Measurements from ENCODE around the gene PACSIN3. TPM values are rescaled to one million over a fixed set of nuclear protein-coding genes. Genes with fewer than 3 reads are reported as not detected.

Gene PACSIN3
- polyA plus RNA-seq, 2 of the 4 experiments (the other 2 are of a cell fraction) = 16.5 to 35.3 TPM

- H3K4me3 ChIP-seq = no peak overlapping the region
- WGBS (ENCODE audit: missing lambda C conversion rate) = 90% methylated on average over 6 of the region's 6 CpGs
- FAIRE-seq (no peak), DNase-seq (ENCODE audit: low read depth in 1 of 2, low spot score in 1 of 2) (no peak), ATAC-seq (no peak)
- peaks cover 19% of the 10 kb centered on the region for H3K4me1 ChIP-seq
- no peak overlapping the region for H3K4me2 ChIP-seq
- ChIA-PET POLR2A (interaction anchor here (2.1 kb wide), 1 partner anchor 33 kb away, joined by 7 read pairs; the partner anchor contains the start of gene DDB2), CTCF (interaction anchor here (1.2 to 10.8 kb wide), 11 partner anchors 7 to 178 kb away, joined by 3 to 173 read pairs (median 7); partner anchors contain the start of genes ACP2, NR1H3 and PACSIN3)
- H3K27ac ChIP-seq = no peak overlapping the region
- TF ChIP-seq, protein P1, sequence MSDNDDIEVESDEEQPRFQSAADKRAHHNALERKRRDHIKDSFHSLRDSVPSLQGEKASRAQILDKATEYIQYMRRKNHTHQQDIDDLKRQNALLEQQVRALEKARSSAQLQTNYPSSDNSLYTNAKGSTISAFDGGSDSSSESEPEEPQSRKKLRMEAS (IDR thresholded peaks at IDR 0.05) = no peak
- no peak for TF ChIP-seq FOXS1 (CRISPR knock-in tag; IDR thresholded peaks at IDR 0.05)
- TF ChIP-seq ZSCAN20 (CRISPR knock-in tag; IDR thresholded peaks at IDR 0.05) = no peak
- no peak for TF ChIP-seq CTCF (IDR thresholded peaks at IDR 0.05)
- no peak for TF ChIP-seq HEYL (CRISPR knock-in tag; IDR thresholded peaks at IDR 0.05)
- TF ChIP-seq ZNF302 (CRISPR knock-in tag; IDR thresholded peaks at IDR 0.05) = no peak
- no peak for TF ChIP-seq MAZ (IDR thresholded peaks at IDR 0.05; ENCODE audit: borderline replicate concordance, low read depth, low read length)
- TF ChIP-seq RCOR1 (IDR thresholded peaks at IDR 0.05; ENCODE audit: low read depth, low read length) = no peak
- no peak for TF ChIP-seq NR3C1 (IDR thresholded peaks at IDR 0.05)
- no peak for TF ChIP-seq BCL3 (IDR thresholded peaks at IDR 0.05)
- no peak for TF ChIP-seq POLR2AphosphoS2 (conservative IDR thresholded peaks at IDR 0.05; ENCODE audit: low read length)
- TF ChIP-seq, protein P2, sequence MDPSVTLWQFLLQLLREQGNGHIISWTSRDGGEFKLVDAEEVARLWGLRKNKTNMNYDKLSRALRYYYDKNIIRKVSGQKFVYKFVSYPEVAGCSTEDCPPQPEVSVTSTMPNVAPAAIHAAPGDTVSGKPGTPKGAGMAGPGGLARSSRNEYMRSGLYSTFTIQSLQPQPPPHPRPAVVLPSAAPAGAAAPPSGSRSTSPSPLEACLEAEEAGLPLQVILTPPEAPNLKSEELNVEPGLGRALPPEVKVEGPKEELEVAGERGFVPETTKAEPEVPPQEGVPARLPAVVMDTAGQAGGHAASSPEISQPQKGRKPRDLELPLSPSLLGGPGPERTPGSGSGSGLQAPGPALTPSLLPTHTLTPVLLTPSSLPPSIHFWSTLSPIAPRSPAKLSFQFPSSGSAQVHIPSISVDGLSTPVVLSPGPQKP (IDR thresholded peaks at IDR 0.05; ENCODE audit: low read depth, low read length) = no peak
- TF ChIP-seq, protein P3, sequence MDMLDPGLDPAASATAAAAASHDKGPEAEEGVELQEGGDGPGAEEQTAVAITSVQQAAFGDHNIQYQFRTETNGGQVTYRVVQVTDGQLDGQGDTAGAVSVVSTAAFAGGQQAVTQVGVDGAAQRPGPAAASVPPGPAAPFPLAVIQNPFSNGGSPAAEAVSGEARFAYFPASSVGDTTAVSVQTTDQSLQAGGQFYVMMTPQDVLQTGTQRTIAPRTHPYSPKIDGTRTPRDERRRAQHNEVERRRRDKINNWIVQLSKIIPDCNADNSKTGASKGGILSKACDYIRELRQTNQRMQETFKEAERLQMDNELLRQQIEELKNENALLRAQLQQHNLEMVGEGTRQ (IDR thresholded peaks at IDR 0.05) = no peak
- no peak for TF ChIP-seq HOXB13 (CRISPR knock-in tag; IDR thresholded peaks at IDR 0.05; ENCODE audit: low read depth)
- TF ChIP-seq FOSB (CRISPR knock-in tag; IDR thresholded peaks at IDR 0.05) = no peak
- no peak for TF ChIP-seq MAFK (IDR thresholded peaks at IDR 0.05; ENCODE audit: partially characterized antibody)
- TF ChIP-seq POLR2A (IDR thresholded peaks at IDR 0.05; ENCODE audit: low read length) = no peak
- no peaks in the 10 kb centered on the region for H3K9me3 ChIP-seq
These were observed 5.0 kb downstream of the PACSIN3 start for GRCh38 chr11:47181271-47181670.

GRCh38 chr11:47180006-47180787 lies 6.0 kb downstream of the PACSIN3 start:
- TF ChIP-seq HDAC2 (IDR thresholded peaks at IDR 0.05) (no peak), HES2 (IDR thresholded peaks at IDR 0.05) (no peak), CHD4 (IDR thresholded peaks at IDR 0.05; ENCODE audit: borderline replicate concordance) (no peak), RFX5 (IDR thresholded peaks at IDR 0.05) (no peak), HOXB5 (CRISPR knock-in tag; IDR thresholded peaks at IDR 0.05) (no peak), MAFK (IDR thresholded peaks at IDR 0.05; ENCODE audit: partially characterized antibody) (no peak), POLR2AphosphoS2 (conservative IDR thresholded peaks at IDR 0.05; ENCODE audit: low read length) (no peak)
- 96% methylated on average over 33 of the region's 35 CpGs for WGBS (ENCODE audit: missing lambda C conversion rate)
- DNase-seq (ENCODE audit: low read depth in 1 of 2, low spot score in 1 of 2) = no peak
- H3K9me3 ChIP-seq = no peaks in the 10 kb centered on the region
- CTCF ChIA-PET = interaction anchor here (0.8 to 10.8 kb wide), 20 partner anchors 8 to 475 kb away, joined by 3 to 173 read pairs (median 8); partner anchors contain the start of genes ACP2, DDB2, MADD and NR1H3
- no peak for FAIRE-seq
- H3K4me3 ChIP-seq = no peak overlapping the region
- no peak overlapping the region for H3K4me2 ChIP-seq
- peaks cover 24% of the 10 kb centered on the region for H3K4me1 ChIP-seq
- no peak overlapping the region for H3K27ac ChIP-seq
- ATAC-seq = no peak
- POLR2A ChIA-PET = interaction anchor here (1.0 to 1.3 kb wide), 4 partner anchors 34 to 175 kb away, joined by 4 to 23 read pairs (median 4); partner anchors contain the start of genes ACP2 and DDB2

Data from A549 (cell line).